HL-60/S4 treated with phorbol 12-myristate 13-acetate at 8.2 ng/mL for 4 days and 3 days (cell line): ENCODE results near the gene LIMK2.
"Not testable (repeated sequence)": the region's sequence is repeated elsewhere in the genome, so short reads cannot be mapped to it uniquely, and the experiment has no call there.

Source experiments
- in situ Hi-C: fragments of 300-500 bp; cut with MboI; formaldehyde crosslinking; loops from 2 replicates; pipeline ENCODE4 v1.15.0; 2022; ENCODE audit warnings: low sequenced_read_pairs

LIMK2 gene

GRCh38 chr22:31241936-31242335, 29.8 kb downstream of the LIMK2 start:
- in situ Hi-C loops = no loop called here

- in situ Hi-C loops = no loop called here
Observed at GRCh38 chr22:31243339-31244045, 31.4 kb downstream of the LIMK2 start.

GRCh38 chr22:31244046-31244942, 32.2 kb downstream of the LIMK2 start:
- in situ Hi-C loops = no loop called here

GRCh38 chr22:31244943-31245451, 32.9 kb downstream of the LIMK2 start:
- in situ Hi-C loops = no loop called here

- in situ Hi-C loops = not testable (repeated sequence)
Observed at GRCh38 chr22:31245998-31246397, 33.9 kb downstream of the LIMK2 start.

GRCh38 chr22:31246687-31247086, 34.6 kb downstream of the LIMK2 start:
- in situ Hi-C loops = no loop called here

GRCh38 chr22:31247726-31248125, 35.6 kb downstream of the LIMK2 start:
- in situ Hi-C loops = no loop called here

GRCh38 chr22:31248138-31248745, 36.1 kb downstream of the LIMK2 start:
- in situ Hi-C loops = no loop called here

- in situ Hi-C loops = no loop called here
Observed at GRCh38 chr22:31248965-31249958, 37.2 kb downstream of the LIMK2 start.

- in situ Hi-C loops = no loop called here
Observed at GRCh38 chr22:31250740-31251600, 38.9 kb downstream of the LIMK2 start.

- in situ Hi-C loops = no loop called here
Observed at GRCh38 chr22:31253949-31254348, 41.9 kb downstream of the LIMK2 start.

- in situ Hi-C loops = no loop called here
Observed at GRCh38 chr22:31259798-31260473, 47.8 kb downstream of the LIMK2 start.

- in situ Hi-C loops = no loop called here
Observed at GRCh38 chr22:31260474-31260856, 48.4 kb downstream of the LIMK2 start.

GRCh38 chr22:31262312-31263133, 50.4 kb downstream of the LIMK2 start:
- in situ Hi-C loops = no loop called here

- in situ Hi-C loops = no loop called here
Observed at GRCh38 chr22:31263896-31264640, 52.0 kb downstream of the LIMK2 start.

GRCh38 chr22:31268281-31268680, 56.2 kb downstream of the LIMK2 start:
- in situ Hi-C loops = no loop called here

GRCh38 chr22:31269892-31270579, 57.9 kb downstream of the LIMK2 start:
- in situ Hi-C loops = no loop called here
